GM21515 (cell line): ENCODE data around the gene RASGEF1C.
"Not testable (repeated sequence)": the region's sequence is repeated elsewhere in the genome, so short reads cannot be mapped to it uniquely, and the experiment has no call there.

Source experiments
- ATAC-seq: cut with Tn5 transposase; IDR thresholded peaks from one replicate; pipeline ENCODE4 v1.9.1; 2021; ENCODE audit not compliant: unreplicated experiment

Gene RASGEF1C

DNA sequence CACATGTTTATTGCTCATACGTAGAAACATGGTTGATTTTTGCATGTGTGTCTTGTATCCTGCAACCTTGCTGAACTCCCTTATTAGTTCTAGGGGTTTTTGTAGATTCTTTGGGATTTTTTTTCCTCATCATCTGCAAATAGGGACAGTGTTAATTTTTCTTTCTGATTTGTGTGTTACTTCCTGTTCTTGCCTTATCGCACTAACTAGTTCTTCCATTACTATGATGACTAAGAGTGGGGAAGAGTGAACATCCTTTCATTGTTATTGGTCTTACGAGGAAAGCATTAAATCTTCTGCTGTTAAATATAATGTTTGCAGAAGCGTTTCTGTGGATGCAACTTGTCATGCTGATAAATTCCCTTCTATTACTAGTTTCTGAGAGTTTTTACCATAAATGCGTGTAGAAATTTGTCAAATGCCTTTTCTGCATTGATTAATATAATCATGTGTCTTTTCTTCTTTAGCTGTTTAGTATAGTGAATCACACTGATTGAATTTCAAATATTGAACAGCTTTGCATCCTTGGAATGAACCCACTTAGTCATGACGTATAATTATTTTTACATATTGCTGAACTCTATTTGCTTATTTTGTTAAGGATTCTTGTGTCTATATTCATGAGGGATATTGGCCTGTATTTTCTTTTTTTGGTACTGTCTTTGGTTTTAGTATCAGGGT, 105.4 kb downstream of the RASGEF1C start:
- no peak for ATAC-seq

DNA sequence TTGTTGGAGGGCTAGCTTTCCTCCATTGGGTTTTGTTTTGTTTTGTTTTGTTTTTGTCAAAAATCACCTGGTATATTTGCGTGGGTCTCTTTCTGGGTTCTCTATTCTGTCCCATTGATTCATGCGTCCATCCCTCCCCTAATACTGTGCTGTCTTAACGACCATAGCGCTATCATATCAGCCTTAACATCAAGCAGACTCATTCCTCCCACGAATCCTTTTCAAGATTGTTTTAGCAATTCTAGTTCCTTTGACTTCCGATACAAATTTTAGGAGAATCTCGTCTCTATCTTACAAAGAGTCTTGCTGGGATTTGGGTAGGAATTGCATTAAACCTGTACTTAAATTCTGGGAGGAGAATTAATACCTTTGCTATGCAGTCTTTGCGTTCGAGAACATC, 106.4 kb downstream of the RASGEF1C start:
- ATAC-seq = no peak

DNA sequence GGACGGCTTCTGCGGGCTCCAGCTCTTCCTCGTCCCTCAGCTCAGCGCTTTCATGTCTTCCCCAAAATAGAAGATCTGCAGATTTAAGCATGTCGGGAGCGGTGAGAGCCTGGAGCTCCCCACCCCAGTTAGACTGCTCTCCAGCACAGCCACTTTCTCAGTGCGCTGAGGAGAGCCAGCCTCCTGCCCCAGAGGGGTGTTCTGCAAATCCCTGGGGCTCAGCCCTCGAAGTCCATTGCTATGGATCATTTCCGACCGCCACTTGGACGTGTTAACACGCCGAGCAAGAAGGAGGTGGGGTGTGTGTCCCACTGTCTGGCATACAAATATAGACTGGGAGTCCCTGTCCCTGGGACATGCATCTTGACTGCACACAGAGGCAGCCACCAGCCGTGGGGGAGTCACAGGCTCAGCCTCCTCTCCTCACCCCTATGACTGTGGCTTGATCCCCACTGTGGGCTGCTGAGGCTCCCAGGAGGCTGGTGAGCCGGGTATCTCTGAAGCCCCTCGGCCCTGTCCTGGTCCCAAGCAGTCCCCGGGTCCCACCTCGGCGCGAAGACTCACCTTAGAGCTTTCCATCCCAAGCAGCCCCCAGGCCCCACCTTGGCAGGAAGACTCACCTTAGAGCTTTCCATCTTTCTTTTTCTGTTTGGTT, 107.4 kb downstream of the RASGEF1C start:
- ATAC-seq = no peak

- no peak for ATAC-seq
Measured at GRCh38 chr5:180100621-180101450, 108.2 kb downstream of the RASGEF1C start.

DNA sequence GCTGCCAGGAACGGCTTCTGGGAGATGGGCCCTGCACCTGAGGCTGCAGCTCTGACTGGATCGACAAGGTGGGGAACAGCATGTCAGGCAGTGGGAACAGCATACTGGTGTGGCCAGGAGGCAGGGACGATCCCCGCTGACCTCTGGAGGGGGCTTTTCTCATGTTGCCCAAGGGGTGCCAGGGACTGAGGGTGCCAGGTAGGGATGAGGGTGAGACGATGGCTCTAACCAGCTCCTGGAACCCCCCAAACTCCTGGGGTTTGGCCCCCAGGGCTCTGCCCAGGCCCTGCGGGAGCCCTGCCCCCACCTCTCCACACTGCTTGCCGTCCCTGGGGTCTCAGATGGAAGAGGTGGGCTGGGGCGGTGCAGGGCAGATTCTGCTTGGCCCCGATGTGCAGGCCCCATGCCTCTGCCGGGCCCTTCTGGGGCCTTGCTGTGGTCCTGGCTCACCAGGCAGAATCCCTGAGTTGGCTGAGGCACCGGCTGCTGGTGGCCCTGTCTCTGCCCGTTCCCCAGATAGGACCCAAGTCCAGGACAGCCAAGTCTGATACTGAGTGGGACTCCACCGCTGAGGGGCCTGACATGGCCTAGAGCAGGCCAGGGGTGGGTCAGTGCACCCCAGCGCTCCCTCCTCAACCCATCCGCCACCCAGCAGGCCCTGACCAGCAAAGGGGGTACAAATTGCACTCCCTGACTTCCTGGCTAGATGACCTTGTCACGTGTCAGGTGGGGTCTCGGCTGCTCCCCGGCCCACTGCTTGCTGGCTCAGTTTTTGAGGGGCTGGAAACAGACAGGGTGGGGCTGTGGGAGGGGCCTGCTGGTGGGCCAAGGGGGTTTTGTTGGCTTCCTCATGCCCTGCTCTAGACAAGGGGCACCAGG, 109.0 kb downstream of the RASGEF1C start:
- no peak for ATAC-seq

DNA sequence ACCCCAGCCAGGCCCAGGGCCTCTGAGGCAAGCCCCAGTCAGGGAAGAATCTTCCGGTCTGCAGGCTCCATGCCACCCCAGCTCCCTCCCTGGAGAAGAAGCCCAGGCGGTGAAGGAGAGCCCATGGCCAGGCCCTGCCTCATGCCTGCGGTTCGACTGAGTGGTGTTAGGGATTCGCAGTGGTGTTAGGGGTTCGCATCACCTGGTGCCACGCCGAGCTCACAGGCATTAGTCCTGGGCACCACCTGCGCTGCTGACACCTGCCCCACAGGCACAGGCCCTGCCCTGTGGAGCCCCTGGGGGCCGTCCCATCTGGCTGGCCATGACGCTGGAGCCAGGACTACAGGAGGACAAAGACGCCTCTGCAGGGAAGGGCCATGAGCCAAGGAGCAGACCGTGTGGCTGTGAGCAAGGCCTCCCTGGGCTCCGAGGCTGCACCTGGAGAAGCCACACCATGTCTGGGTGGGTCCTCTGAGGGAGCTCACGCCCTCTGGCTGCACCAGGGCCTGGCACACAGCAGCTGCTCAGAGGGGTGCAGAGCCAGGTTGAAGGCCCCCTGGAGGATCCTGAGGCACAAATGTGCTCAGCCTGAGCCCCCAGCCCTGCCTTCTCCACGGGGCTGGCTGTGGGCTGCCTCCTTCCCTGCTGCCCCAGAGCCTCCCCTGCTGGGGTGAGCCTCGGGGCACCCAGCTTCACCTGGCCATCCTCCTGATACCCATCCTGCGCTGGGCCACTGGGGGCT, 109.8 kb downstream of the RASGEF1C start:
- ATAC-seq = no peak

GRCh38 chr5:180098526-180098925, 110.5 kb downstream of the RASGEF1C start:
- no peak for ATAC-seq

DNA sequence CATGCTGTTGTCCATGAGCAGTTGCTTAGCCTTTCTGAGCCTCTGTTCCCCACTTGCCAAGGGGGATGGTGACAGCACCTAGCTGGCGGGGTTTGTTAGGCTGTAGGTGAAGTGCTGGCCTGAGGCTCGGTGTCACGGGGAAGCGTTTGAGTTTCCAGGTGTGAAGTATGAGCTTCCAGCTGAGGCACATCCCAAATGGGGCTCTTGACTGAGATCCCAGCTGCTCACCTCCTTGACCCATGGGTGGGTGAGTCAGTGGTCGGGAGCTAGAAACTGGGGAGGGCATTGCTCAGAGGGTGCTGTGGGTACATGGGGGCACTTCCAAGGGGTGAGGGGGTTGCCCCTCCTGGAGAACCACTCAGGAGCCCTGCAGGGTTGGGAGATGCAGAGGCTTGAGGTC, 111.1 kb downstream of the RASGEF1C start:
- ATAC-seq = no peak

DNA sequence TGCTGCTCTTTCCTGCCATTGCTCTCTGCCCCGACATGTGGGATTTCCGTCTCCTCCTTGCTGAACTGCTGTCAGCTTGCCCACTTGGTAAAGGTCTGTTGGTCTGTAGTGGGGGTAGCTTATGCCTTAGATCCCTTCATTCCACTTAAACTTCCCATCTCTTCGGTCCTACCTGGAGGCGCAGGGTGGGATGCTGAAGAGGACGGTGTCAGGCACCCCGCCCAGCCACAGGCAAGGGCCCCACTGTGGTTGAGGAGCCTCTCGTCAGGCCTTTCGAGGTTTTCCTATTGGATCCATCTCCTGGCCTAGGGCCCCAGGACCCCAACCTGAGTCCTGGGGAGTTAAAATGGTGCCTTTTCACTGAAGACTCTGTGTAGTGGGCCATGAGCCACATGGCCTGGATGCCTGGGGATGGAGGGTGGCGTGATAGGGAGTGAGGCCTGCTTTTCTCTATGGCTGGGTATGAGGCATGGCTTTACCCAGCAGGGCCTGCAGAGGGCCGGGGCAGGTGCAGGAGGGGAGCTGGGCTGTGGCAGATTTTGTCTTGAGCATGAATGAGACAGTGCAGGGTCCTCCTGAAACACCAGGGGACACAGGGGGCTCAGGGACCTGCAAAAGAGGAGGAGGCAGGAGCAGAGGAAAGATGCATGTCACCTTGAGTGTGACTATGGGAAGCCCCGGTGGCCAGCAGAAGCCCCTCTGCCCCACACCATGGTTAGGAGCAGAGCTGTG, 111.7 kb downstream of the RASGEF1C start:
- ATAC-seq = no peak

- no peak for ATAC-seq
Measured at GRCh38 chr5:180096616-180097015, 112.4 kb downstream of the RASGEF1C start.

- no peak for ATAC-seq
Measured at GRCh38 chr5:180095545-180095944, 113.5 kb downstream of the RASGEF1C start.

DNA sequence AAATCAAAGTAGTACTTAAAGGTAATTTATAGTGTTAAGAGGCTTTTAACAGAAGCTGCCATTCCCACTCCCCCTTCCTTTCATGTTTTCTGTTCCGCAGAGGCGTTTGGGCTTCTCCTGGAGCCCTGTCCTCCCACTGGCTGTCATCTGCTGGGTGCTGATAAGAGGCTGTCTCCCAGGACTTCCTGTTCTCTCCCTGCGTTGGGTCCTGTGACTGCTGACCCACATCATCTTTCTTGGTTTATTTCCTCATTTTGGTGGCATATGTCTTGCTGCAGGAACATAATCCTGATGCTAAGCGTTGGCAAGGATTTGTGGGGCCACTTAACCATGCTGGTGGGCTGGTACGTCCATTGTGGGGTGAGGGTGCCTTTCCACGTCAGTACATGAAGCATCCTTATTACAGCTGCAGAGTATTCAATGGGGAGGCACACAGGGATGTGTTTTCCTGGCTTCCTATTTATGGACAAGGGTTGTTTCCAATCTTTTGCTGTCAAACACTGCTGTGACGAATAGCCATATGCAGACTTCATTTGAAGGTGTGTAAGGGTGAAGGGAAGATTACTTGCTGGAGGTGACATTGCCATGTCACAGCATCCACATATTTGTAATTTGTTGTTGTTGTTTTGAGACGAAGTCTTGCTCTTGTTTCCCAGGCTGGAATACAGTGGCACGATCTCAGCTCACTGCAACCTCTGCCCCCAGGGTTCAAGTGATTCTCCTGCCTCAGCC, 115.2 kb downstream of the RASGEF1C start:
- no peak for ATAC-seq

DNA sequence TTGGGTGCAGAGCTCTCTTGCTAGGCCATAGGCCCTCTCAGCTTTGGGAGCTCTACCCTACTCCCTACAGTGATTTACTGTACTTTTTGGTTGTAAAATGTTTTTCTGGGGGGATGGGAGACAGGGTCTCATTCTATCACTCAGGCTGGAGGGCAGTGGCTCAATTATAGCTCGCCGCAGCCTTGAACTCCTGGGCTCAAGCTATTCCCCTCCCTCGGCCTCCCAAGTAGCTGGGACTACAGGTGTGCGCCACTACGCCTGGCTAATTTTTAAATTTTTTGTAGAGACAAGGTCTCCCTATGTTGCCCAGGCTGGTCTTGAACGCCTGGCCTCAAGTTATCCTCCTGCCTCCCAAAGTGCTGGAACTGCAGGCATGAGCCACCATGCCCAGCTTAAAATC, 115.8 kb downstream of the RASGEF1C start:
- ATAC-seq = no peak

DNA sequence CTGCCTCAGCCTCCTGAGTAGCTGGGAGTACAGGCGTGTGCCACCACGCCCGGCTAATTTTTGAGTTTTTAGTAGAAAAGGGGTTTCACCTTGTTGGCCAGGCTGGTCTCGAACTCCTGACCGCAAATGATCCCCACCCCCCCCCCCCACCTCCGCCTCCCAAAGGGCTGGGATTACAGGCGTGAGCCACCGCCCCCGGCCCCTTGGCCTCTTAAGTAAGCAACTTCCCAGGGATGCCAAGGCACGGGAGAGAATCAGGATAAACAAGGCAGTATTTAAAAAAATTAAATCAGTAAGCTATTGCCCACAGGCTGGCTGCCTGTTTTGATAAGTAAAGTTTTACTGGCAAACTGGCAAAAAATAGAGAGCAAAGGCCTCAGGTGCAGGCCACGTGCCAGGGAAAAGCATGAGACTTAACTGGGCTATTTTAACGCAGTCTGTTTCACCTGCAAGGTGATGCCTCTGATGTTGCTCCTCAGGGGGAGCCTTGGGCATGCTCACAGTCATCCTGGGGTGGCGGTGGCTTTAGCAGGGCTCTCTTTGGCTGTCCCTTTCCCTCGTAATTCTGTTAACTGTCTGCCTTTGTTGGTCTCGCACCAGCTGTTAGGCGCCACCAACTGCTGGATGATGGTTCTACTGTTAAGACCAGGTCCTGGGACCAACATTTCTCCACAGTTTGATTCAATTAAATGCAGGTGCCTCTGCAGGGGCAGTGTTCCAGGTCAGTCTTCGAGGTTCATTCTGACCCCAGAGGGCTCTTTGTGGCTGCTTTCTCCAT, 118.1 kb downstream of the RASGEF1C start:
- ATAC-seq = no peak

DNA sequence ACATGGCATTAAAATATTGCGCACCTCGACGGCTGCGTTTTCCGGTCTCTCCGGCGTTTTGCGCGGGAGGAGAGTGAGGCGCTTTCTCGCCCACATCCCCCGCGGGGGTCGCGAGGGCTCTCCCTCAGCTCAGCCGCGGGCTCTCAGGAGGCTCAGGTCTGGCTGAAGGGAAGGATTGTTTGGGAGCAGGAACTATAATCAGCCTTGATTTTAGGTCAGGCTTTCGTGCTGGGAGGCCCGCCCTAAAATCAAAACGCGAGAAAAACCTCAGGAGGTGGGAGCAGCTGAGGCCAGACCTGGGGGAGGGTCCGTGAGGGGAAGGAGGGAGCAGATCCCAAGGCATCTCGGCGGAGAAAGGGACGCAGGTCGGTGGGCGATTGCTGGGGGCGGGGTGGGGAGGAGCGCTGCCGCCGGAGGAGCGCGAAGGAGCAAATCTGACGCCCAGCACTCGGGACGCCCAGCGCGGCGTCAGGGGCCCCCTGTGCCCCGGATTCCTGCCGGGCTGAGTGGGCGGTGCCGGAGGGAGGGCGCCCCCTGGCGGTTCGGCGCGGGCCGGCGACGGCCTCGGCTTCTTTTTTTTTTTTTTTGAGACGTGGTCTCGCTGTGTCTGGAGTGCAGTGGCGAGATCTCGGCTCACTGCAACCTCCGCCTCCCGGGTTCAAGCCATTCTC, 118.8 kb downstream of the RASGEF1C start:
- ATAC-seq = no peak

DNA sequence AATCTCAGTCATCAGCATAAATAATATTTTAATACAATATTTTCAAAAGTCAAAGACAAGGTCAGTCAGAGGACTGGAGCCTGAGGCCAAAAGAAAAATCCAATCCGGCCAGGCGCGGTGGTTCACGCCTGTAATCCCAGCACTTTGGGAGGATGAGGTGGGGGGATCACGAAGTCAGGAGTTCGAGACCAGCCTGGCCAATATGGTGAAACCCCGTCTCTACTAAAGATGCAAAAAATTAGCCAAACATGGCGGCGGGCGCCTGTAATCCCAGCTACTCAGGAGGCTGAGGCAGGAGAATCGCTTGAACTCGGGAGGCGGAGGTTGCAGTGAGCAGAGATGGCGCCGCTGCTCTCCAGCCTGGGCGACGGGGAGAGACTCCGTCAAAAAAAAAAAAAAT, 119.4 kb downstream of the RASGEF1C start:
- ATAC-seq = not testable (repeated sequence)

DNA sequence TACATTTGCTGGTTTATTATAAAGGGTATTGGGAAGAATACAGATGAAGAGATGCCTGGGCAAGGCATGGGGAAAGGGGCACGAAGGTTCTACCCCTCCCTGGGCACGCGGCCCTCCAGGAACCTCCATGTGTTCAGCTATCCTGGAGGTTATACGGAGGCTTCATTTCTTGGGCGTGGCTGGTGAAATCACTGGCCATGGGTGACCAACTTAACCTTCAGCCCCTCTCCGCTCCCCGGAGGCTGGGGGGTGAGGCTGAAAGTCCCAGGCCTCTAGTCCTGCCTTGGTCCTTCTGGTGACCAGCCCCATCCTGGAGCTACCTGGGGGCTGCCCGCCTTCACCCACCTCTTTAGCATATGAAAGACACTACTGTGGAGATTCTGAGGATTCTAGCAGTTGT, 120.5 kb downstream of the RASGEF1C start:
- no peak for ATAC-seq
